NB4 (cell line): Measurements from ENCODE around the gene EML4.

Source experiments
- CTCF ChIP-seq: IDR thresholded peaks from one replicate; pipeline ENCODE4 v1.5.1; 2012; ENCODE audit warnings: low read depth, low read length
- MYC ChIP-seq: IDR thresholded peaks from 2 replicates; pipeline ENCODE4 v1.6.1; 2011; ENCODE audit warnings: low read depth, low read length
- POLR2A ChIP-seq: IDR thresholded peaks from 2 replicates; pipeline ENCODE4 v1.6.1; 2011; ENCODE audit warnings: mild to moderate bottlenecking; ENCODE audit not compliant: insufficient read length; ENCODE audit errors: extremely low read depth
- TF ChIP-seq, protein P1 (sequence below): IDR thresholded peaks from 2 replicates; pipeline ENCODE4 v1.6.1; 2011; ENCODE audit warnings: low read depth, low read length

DNA sequence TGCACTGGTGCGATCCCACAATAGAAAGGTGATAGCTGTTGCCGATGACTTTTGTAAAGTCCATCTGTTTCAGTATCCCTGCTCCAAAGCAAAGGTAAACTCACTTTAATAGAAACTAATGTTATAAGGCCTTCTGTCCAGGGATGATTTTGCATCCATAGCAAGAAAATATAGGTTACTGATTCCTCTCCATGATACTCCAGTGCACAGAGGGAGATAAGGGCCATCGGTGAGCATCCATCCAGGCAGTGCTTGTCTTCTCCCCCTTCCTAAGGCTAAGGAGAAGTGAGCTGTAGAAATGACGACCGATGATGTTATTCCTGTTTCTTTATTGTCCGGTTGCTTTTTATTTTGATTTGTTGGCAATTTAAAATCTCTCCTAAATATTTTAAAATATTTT, 159.8 kb downstream of the EML4 start:
- no peak for TF ChIP-seq CTCF
- TF ChIP-seq, protein P1, sequence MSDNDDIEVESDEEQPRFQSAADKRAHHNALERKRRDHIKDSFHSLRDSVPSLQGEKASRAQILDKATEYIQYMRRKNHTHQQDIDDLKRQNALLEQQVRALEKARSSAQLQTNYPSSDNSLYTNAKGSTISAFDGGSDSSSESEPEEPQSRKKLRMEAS = no peak
- no peak for TF ChIP-seq MYC
- TF ChIP-seq POLR2A = no peak
